Natural killer cell (primary cell): ENCODE data around the gene TRMO. TPM values are rescaled to one million over a fixed set of nuclear protein-coding genes. Genes with fewer than 3 reads are reported as not detected.

Experiments
- ATAC-seq, 3 donors: fragments of 150-1000 bp in 2 of 3; fragments of 200-7000 bp in 1 of 3; cut with Tn5 transposase; 1 replicate in 1 of 3; 2 replicates in 2 of 3; pipeline ENCODE4 v1.10.0; 2021; ENCODE audit warnings: mild to moderate bottlenecking in 2 of 3, moderate library complexity in 2 of 3
- DNase-seq, 2 donors: peaks; one replicate each; pipeline versions ENCODE4 v3.0.0 to v3.0.0-alpha.2; 2013 to 2021; ENCODE audit warnings: mixed read lengths in 1 of 2
- H3K27ac ChIP-seq: one replicate; pipeline ENCODE4 v1.5.1; 2013; ENCODE audit warnings: mild to moderate bottlenecking, low read length
- H3K27me3 ChIP-seq: one replicate; pipeline ENCODE4 v1.6.1; 2013; ENCODE audit warnings: low read length; ENCODE audit not compliant: control insufficient read depth, insufficient read depth
- H3K36me3 ChIP-seq: one replicate; pipeline ENCODE4 v1.6.1; 2013; ENCODE audit warnings: low read length; ENCODE audit not compliant: control insufficient read depth, insufficient read depth
- H3K4me1 ChIP-seq: one replicate; pipeline ENCODE4 v1.6.1; 2013; ENCODE audit warnings: low read length; ENCODE audit not compliant: control insufficient read depth, insufficient read depth
- H3K4me3 ChIP-seq: one replicate; pipeline ENCODE4 v1.5.1; 2013; ENCODE audit warnings: low read length
- H3K9me3 ChIP-seq: one replicate; pipeline ENCODE4 v1.6.1; 2013; ENCODE audit warnings: low read length; ENCODE audit not compliant: control insufficient read depth, insufficient read depth
- H3K27ac Mint-ChIP-seq, 2 donors: one replicate each; pipeline ENCODE4 v1.8.0; 2022; ENCODE audit warnings: mild to moderate bottlenecking in 2 of 2, mixed read lengths in 2 of 2, moderate library complexity in 1 of 2
- H3K27me3 Mint-ChIP-seq, 2 donors: one replicate each; pipeline ENCODE4 v1.8.0; 2022; ENCODE audit warnings: low read depth in 2 of 2, mixed read lengths in 2 of 2
- H3K36me3 Mint-ChIP-seq: one replicate; pipeline ENCODE4 v1.8.0; 2022; ENCODE audit warnings: mixed read lengths
- H3K4me1 Mint-ChIP-seq, 2 donors: one replicate each; pipeline ENCODE4 v1.8.0; 2022; ENCODE audit warnings: mixed read lengths in 2 of 2
- H3K4me3 Mint-ChIP-seq: one replicate; pipeline ENCODE4 v1.8.0; 2022; ENCODE audit warnings: mild to moderate bottlenecking, moderate library complexity, mixed read lengths
- H3K9me3 Mint-ChIP-seq, 2 donors: one replicate each; pipeline ENCODE4 v1.8.0; 2022; ENCODE audit warnings: mixed read lengths in 2 of 2
- WGBS: methylation state at CpG from one replicate; pipeline ENCODE4 v1.1.7; 2013; ENCODE audit warnings: missing lambda C conversion rate; ENCODE audit not compliant: insufficient coverage; 5-methylcytosine and 5-hydroxymethylcytosine counted together
- intact Hi-C: fragments of 100-400 bp; cut with micrococcal nuclease; formaldehyde crosslinking; loops from one replicate; pipeline ENCODE4 v1.14.2; 2022
- total RNA-seq, 4 donors: library from RNA; stranded (reverse); fragments of 120-200 nt in 1 of 4; gene quantifications; one replicate each; pipeline versions ENCODE4 v1.2.3 to v1.2.4, GENCODE V29; 2013 to 2022
- TF ChIP-seq, protein P1 (sequence below): fragments of 200-600 bp; IDR thresholded peaks from one replicate; pipeline ENCODE4 v1.8.0; 2022; ENCODE audit warnings: antibody characterized with exemption

The TRMO gene
- total RNA-seq, 3 donors from 2014 or later (not counting 1 experiment from before 2014, with no cell fraction given) = 26.6 to 35.1 (median 31.2) TPM

- no peak overlapping the region for H3K27ac Mint-ChIP-seq
- DNase-seq (no peak), ATAC-seq (no peak)
- H3K27ac ChIP-seq = no peak overlapping the region
- H3K4me3 Mint-ChIP-seq = no peak overlapping the region
- TF ChIP-seq, protein P1, sequence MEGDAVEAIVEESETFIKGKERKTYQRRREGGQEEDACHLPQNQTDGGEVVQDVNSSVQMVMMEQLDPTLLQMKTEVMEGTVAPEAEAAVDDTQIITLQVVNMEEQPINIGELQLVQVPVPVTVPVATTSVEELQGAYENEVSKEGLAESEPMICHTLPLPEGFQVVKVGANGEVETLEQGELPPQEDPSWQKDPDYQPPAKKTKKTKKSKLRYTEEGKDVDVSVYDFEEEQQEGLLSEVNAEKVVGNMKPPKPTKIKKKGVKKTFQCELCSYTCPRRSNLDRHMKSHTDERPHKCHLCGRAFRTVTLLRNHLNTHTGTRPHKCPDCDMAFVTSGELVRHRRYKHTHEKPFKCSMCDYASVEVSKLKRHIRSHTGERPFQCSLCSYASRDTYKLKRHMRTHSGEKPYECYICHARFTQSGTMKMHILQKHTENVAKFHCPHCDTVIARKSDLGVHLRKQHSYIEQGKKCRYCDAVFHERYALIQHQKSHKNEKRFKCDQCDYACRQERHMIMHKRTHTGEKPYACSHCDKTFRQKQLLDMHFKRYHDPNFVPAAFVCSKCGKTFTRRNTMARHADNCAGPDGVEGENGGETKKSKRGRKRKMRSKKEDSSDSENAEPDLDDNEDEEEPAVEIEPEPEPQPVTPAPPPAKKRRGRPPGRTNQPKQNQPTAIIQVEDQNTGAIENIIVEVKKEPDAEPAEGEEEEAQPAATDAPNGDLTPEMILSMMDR = no peak
- peaks cover 62 to 71% of the 10 kb centered on the region in 2 donors for H3K27me3 Mint-ChIP-seq
- WGBS = 46% methylated on average over 1 of the region's 1 CpG
- H3K4me3 ChIP-seq = no peak overlapping the region
- H3K4me1 ChIP-seq = peaks cover 12% of the 10 kb centered on the region
- no peaks in the 10 kb centered on the region for H3K36me3 Mint-ChIP-seq
- H3K9me3 ChIP-seq = no peaks in the 10 kb centered on the region
- H3K9me3 Mint-ChIP-seq = no peaks in the 10 kb centered on the region
- peaks cover 0 to 9% of the 10 kb centered on the region in 2 donors for H3K4me1 Mint-ChIP-seq
- peaks cover 47% of the 10 kb centered on the region for H3K27me3 ChIP-seq
- intact Hi-C loops = no loop called here
- no peaks in the 10 kb centered on the region for H3K36me3 ChIP-seq
Measured at GRCh38 chr9:97858826-97859225, 63.5 kb downstream of the TRMO start.

- H3K27me3 Mint-ChIP-seq = peaks cover 60 to 71% of the 10 kb centered on the region in 2 donors
- no peaks in the 10 kb centered on the region for H3K9me3 ChIP-seq
- DNase-seq (no peak), ATAC-seq (no peak)
- H3K36me3 ChIP-seq = no peaks in the 10 kb centered on the region
- TF ChIP-seq, protein P1 = no peak
- 1% methylated on average over 6 of the region's 6 CpGs for WGBS
- no peak overlapping the region for H3K27ac ChIP-seq
- no peak overlapping the region for H3K4me3 Mint-ChIP-seq
- H3K27ac Mint-ChIP-seq = no peak overlapping the region
- intact Hi-C loops = no loop called here
- no peaks in the 10 kb centered on the region for H3K9me3 Mint-ChIP-seq
- H3K27me3 ChIP-seq = peaks cover 47% of the 10 kb centered on the region
- H3K4me1 Mint-ChIP-seq = peaks cover 0 to 11% of the 10 kb centered on the region in 2 donors
- no peak overlapping the region for H3K4me3 ChIP-seq
- peaks cover 14% of the 10 kb centered on the region for H3K4me1 ChIP-seq
- no peaks in the 10 kb centered on the region for H3K36me3 Mint-ChIP-seq
Measured at GRCh38 chr9:97858393-97858713, 63.9 kb downstream of the TRMO start.

- no peaks in the 10 kb centered on the region for H3K9me3 ChIP-seq
- H3K36me3 Mint-ChIP-seq = no peaks in the 10 kb centered on the region
- peak in 1 of 2 donors; percentile 32 for DNase-seq
- TF ChIP-seq, protein P1 = no peak
- intact Hi-C loops = no loop called here
- no peaks in the 10 kb centered on the region for H3K36me3 ChIP-seq
- peaks cover 60 to 71% of the 10 kb centered on the region in 2 donors for H3K27me3 Mint-ChIP-seq
- no peak for ATAC-seq
- WGBS = 6% methylated on average over 54 of the region's 54 CpGs
- peaks cover 48% of the 10 kb centered on the region for H3K27me3 ChIP-seq
- no peak overlapping the region for H3K27ac ChIP-seq
- H3K4me1 Mint-ChIP-seq = peaks cover 0 to 13% of the 10 kb centered on the region in 2 donors
- no peak overlapping the region for H3K4me3 ChIP-seq
- no peak overlapping the region for H3K4me3 Mint-ChIP-seq
- no peaks in the 10 kb centered on the region for H3K9me3 Mint-ChIP-seq
- no peak overlapping the region for H3K27ac Mint-ChIP-seq
- H3K4me1 ChIP-seq = peaks cover 18% of the 10 kb centered on the region
Measured at GRCh38 chr9:97857606-97858392, 64.5 kb downstream of the TRMO start.
